HG03280 (cell line): Measurements from ENCODE around the gene CDK4.
"Not testable (repeated sequence)": the region's sequence is repeated elsewhere in the genome, so short reads cannot be mapped to it uniquely, and the experiment has no call there.

Source experiments
- ATAC-seq: cut with Tn5 transposase; IDR thresholded peaks from one replicate; pipeline ENCODE4 v1.9.1; 2021; ENCODE audit warnings: mild to moderate bottlenecking, moderate library complexity; ENCODE audit not compliant: unreplicated experiment

Gene CDK4

DNA sequence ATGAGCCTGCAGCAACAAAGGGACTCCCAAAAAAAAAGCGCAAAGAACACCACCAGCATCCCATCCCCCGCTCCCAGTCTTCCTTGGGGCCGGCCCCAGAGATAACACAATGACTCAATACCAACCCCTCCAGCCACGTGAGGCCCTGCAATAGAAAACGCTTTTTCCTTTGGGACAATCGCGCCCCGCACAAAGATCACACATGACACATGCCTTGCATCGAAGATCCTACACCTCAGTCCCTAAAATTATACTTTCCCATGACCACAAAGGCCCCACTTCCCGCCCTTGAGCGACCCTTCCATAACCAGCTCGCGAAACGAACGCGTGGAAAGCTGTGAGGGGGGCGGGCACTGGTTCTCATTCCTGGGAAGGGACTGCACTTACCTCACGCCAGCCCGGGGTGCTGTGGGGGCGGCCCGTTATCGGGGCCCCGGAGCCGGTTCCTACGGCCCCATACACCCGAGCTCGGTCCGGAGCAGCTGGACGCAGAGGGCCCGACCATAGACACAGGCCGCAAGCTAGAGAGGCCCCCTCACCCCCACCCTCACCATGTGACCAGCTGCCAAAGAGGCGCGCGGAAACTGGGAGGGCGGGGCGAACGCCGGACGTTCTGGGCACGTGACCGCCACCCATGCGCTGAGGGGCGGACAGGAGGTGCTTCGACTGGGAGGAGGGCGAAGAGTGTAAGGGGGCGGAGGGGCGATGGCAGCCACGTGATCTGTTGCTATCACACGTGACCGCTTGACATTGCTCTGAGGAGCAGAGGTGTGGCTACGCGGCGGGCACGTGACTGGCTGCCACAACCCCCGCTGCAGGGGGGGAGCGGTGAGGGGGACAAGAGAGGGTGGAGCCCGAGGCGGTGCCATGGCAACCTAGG lies at the start of gene CDK4:
Gene CDK4 (minus strand): TSS at position 523 of the 880 bp plus-strand sequence. CDS start 593 bp downstream, outside the sequence.
- peak; percentile 72 for ATAC-seq

DNA sequence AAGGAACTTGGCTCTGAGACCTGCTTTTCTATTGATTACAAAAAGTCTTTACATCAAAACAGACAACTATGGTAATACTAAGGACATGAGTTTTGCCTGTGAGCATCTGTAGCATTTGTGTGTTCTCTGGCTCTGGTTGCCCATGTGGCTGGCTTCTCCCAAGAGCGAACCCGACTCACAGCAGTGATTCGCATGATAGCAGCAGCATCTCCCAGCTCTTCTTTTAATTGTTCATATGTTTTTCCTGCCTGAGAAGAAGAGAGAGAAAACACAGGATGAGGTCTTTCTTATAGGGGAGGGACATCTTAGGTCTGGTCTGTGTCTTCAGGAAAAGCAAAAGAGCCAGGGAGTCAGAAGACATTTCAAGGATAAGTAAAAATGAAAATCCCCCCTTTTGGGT lies 48.9 kb upstream of the CDK4 start:
- no peak for ATAC-seq

DNA sequence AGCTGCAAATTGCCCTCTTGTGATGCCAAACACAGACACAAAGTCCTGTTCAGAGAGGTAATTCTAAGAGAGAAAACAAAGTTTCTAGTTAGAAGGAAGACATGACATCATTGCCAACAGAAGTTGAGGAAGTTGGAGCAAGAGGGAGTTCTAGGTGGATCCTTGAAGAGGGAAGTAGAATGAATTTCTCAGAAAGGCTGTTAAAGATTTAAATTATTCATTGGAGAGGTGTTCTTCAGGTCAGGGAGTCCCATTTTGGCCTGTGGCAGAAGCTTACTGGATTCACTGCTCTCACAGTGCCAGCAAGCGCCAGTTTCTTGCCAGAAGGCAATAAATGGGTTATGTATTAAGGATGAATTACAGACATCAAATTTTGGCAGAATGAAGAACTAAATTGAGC lies 45.8 kb upstream of the CDK4 start:
- ATAC-seq = no peak

DNA sequence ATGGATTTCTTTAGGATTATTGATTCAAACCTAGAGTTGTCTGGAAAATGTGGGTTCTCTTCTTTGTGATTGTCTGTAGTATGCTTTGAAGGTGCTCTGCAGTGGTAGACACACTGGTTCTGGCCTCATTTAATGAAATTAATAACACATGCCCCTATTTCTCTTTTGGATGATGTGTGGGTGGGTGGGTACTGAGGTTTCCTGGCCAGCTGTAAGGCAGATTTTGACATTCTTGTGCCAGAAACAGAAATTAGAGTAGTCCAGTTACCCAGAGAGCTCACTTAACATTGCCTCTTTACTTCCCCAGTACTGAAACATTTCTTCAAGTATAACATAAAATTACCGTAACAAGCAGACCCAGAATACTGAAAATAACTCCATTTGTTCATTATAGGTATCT lies 44.9 kb upstream of the CDK4 start:
- ATAC-seq = no peak

DNA sequence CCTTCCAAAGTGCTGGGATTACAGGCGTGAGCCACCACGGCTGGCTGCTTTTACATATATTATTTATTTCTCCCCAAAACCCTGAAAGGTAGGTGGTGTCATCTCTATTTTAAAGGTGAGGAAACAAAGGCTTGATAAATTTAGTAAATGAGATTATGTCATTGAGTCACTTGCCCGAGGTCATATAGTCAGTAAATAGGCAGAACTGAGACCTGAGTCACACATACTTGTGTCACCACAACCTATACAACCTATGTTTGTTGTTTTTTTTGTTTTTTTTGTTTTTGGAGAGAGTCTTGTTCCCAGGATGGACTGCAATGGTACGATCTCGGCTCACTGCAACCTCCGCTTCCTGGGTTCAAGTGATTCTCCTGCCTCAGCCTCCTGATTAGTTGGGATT lies 43.2 kb upstream of the CDK4 start:
- ATAC-seq = no peak

DNA sequence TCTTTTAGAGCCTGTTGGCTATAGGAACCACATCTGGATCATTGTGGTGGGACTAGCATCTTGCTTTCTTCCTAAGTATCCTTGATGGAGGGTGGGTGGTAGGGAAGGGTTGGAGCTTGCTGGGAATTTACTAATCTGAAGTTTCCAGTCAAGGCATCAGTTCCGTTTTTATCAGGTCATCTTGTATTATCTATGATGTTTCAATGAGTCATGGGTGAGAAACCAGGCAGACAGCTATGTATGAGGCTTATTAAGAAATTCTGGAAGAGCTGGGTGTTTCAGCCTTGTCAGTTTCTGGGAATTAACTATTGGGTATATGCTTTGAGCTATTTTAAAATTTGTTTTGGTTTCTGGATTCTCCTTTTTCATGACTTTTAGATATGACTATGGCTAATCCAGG lies 41.8 kb upstream of the CDK4 start:
- no peak for ATAC-seq

DNA sequence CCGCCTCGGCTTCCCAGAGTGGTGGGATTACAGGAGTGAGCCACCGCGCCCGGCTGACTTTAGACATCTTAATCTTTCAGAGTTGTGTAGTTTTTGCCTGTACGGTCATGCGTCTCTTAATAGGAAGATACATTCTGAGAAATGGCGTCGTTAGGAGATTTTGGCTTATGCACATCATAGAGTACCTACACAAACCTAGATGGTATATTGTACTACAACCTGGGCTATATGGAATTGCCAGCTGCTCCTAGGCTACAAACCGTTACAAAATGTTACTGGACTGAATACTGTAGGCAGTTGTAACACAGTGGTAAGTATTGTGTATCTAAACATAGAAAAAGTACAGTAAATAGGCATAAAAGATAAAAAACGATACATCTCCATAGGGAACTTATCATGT lies 31.8 kb upstream of the CDK4 start:
- no peak for ATAC-seq

DNA sequence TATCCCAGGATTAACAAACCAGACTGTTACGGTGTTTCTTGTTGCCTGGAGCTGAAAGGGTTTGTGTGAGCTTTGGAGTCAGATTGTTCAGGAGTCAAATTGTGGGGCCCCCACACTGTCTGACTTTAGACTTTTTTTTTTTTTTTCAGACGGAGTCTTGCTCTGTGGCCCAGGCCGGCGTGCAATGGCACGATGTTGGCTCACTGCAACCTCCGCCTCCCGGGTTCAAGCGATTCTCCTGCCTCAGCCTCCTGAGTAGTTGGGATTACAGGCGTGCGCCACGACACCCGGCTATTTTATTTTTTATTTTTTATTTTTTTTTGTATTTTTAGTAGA lies 31.3 kb upstream of the CDK4 start:
- ATAC-seq = no peak

DNA sequence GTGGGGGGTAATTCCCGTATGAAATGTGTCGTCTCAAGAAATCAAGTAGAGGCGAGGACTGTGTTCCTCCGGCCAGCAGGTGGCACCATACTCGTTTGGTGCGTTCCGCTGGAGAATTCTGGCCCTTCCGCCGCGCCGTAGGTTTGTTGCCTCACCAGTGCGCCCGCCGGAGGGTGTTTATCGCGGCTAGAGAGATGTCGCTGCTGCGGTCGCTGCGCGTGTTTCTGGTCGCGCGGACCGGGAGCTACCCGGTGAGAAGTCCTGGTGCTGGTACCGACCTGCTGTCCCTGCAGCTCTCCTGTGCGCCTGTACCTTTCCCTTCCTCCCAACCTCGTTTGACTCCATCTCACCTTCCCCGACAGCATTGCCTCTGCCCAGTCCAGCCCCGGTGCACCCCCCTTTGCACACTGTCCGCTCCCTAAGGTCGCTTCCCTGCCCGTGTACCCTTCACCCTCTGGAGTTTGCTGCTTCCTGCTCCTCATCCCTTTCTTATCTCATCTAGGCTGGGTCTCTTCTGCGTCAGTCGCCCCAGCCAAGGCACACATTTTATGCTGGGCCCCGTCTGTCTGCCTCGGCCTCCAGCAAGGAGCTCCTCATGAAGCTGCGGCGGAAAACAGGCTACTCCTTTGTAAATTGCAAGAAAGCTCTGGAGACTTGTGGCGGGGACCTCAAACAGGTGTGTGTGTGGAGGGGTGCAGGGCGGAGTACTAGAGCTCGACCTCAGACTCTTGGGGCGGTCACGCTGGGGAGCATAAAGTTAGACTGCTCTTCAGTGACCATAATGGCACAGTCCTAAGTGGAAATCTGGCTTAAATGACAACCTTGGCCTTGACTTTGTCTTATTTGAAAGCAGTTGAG lies 30.7 kb upstream of the CDK4 start, which contains the start of gene TSFM:
Gene TSFM (plus strand): TSS at position 180 of the 858 bp plus-strand sequence. CDS start 15 bp downstream, at position 195.
- peak; percentile 86 for ATAC-seq

DNA sequence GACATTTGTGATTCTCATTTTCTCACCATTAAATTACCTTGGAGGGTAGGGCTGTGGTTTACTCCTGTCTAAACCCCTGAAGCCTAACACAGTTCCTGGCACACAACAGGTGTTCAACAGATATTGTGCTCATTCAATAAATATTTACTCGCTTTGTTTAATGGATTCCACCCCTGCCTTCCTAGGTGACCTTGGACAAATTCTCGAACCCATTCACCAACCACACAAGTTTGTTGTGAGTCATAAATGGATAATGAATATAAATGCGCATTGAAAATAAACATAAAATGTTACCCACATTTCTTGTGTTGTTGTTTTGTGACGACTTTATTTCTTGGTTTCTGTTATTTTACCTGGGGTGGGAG lies 30.1 kb upstream of the CDK4 start:
- ATAC-seq = peak; percentile 11

DNA sequence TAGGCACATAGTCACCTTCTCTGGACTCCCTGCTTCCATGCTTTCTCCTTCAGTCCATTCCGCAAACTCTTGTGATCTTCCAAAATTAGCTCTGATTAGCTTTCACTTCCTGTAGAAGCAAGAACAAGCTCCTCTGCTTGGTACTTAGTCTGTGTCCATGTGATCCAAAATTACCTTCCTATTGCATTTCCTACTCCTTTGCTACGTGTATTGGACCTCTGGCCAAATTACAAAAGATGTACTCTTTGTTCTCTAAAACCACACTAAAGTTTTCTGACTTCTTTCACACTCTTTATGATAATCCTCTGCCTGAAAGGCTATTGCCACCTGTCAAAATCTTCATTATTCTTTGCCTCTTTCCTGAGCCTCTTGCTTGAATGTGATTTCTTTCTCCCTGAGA lies 29.7 kb upstream of the CDK4 start:
- ATAC-seq = no peak

DNA sequence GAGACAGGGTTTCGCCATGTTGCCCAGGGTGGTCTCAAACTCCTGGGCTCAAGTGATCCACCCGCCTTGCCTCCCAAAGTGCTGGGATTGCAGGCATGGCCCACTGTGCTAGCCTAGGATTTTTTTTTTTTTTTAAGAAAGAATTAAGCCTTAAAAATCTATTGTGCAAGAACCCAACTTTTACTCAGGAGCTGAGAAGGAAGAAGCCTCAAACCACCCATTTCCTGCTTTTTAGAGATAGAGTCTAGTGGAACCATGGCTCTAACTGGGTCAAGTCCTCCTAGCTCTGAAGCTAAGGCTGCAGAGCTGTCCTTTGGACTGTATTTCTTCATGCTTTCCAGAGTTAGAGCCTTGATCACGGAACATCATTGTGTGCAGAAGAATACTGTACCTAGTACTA lies 29.1 kb upstream of the CDK4 start:
- ATAC-seq = no peak

DNA sequence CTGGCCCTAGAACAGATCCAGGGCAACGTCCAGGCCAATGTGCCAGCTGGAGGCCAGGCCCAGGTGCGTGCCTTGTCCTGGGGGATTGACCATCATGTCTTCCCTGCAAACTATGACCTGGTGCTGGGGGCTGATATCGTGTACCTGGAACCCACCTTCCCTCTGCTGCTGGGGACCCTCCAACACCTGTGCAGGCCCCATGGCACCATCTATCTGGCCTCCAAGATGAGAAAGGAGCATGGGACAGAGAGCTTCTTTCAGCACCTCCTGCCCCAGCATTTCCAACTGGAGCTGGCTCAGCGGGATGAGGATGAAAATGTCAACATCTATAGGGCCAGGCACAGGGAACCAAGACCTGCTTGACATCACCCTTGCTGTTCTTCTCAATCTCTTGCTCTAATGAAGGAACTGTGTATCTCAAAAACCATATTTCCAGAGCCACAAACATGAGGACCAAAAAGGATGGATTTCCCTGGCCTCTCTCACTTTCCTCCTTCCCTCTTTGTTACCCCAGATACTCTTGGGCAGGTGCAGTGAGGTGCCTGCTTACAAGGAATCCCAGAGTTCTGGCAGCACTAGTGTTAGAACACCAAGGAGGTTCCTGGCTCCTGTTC lies 28.3 kb upstream of the CDK4 start:
- ATAC-seq = no peak

DNA sequence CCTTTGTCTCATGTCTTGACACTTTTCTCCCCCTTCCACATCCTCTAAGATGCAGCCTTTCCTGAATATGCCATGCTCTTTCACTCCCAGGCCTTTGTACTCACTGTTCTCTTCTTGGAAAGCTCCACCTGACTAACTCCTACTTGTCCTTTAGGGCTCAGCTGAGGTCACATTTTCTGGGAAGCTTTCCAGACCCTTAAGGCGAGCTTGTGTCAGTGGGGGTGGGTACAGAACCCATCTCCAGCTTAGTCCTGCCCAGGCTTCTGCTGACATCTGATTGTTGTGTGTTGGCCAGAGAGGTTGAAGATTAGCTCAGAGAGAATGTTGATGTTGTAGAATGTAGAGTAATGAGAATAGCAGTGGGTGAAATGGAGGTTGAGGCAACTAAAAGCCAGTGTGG lies 27.6 kb upstream of the CDK4 start:
- ATAC-seq = no peak

DNA sequence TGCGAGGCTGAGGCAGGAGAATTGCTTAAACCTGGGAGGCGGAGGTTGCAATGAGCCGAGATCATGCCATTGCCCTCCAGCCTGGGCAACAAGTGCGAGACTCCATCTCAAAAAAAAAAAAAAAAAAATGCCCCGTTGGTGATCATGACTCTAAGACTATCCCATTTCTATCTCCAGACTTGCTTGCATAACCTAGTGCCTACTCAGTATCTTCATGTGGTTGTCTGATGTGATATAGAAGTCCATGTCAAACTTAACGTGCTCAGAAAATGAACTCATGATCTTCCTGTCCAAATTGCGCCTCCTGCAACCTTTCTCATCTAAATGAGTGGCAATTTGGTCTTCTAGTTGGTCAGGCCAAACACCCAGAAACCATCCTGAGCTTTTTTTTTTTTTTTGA lies 25.8 kb upstream of the CDK4 start:
- no peak for ATAC-seq

DNA sequence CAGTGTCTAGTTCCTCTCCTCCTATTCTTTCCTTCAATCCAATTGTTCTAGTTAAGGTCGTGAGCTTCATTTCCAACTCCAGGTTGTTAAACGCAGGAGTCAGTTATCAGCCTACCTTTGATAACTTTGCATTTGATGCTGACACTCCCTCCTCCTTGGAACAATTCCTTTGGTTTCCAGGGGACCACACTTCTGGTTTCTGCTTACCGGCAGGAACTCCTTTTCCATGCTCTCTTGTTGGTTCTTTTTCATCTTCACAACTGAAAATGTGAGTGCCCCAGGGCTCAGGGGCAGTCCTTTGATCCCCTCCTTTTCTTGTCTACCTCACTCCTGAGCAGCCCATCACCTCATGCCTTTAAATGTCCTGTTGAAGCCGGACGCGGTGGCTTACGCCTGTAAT lies 25.3 kb upstream of the CDK4 start:
- no peak for ATAC-seq

DNA sequence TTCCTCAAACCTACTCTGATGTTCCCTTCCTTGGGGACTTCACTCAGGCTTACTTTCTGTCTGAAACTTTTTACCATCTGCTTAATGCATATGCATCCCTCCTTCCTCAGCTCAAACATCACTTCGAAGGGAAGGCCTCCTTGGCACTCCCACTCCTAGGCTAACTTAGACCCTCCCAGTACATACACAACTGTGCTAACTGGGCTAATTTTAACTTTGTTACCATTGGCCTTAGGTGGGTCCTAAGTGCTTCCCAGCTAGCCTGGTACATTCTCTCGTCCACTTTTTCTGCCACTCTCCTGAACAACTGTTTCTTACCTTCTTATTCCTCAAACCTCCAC lies 24.1 kb upstream of the CDK4 start:
- no peak for ATAC-seq

DNA sequence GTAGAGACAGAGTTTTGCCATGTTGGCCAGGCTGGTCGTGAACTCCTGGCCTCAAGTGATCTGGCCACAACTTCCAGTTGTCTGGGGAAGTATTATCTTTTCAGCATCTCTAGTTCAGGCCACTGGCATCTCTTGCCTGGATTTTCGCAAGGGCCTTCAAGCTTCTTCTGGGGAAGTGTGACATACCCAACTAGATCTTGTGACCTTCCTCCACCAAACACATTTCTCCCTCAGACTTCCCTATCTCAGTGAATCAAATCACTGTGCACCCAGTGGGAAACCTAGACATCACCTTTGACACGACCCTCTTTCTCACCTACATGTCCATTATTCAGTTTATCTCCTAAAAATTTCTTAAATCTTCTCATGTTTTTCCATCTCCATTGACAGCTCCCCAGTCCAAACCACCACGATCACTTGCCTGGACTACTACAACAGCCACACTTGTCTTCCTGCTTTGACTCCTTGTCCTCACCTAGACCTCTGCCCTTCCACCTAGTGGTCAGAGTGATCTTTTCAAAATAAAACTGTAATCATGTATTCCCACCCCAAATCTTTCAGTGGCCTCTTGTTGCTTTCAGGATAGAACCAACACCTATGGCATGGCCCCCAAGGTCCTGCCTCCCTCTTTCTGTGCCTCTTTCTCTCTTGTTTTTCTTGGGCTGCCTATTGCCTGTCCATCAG lies 23.6 kb upstream of the CDK4 start:
- no peak for ATAC-seq

DNA sequence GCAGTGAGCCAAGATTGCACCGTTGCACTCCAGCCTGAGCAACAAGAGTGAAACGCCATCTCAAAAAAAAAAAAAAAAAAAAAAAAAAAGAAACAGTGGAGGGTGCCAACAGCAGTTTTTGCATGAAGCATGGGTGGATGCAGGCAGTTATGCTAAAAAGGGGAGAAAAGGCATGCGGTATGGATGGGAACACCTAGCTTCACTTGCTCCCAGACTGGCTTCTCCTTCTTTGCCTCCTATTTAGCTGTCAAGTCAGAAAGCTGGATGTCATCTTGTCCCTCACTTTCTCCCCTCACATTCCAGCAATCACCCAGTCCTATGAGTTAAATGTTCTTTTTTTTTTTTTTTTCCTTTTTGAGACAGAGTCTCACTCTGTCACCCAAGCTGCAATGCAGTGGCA lies 22.9 kb upstream of the CDK4 start:
- no peak for ATAC-seq

DNA sequence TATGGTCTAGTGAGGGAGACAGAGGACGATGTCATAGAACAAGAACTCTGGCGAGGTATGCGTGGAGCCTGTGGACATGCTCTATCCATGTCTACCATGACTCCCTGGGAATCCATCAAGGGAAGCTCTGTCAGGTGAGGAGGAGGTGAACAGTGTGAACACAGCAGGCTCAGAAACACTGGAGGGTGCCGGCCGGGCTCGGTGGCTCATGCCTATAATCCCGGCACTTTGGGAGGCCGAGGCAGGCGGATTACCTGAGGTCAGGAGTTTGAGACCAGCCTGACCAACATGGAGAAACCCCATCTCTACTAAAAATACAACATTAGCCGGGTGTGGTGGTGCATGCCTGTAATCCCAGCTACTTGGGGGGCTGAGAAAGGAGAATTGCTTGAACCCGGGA lies 22.5 kb upstream of the CDK4 start:
- ATAC-seq = not testable (repeated sequence)
